HG02763 (cell line): Measurements from ENCODE around the gene EPS15.
"Not testable (repeated sequence)": the region's sequence is repeated elsewhere in the genome, so short reads cannot be mapped to it uniquely, and the experiment has no call there.

Experiments used
- ATAC-seq: cut with Tn5 transposase; IDR thresholded peaks from one replicate; pipeline ENCODE4 v1.9.1; 2021; ENCODE audit warnings: mild to moderate bottlenecking, moderate library complexity; ENCODE audit not compliant: unreplicated experiment

Gene EPS15

GRCh38 chr1:51474832-51475620, 44.0 kb downstream of the EPS15 start:
- not testable (repeated sequence) for ATAC-seq

GRCh38 chr1:51473331-51474115, 45.5 kb downstream of the EPS15 start:
- ATAC-seq = no peak

GRCh38 chr1:51472359-51472758, 46.7 kb downstream of the EPS15 start:
- ATAC-seq = no peak

GRCh38 chr1:51469518-51469917, 49.5 kb downstream of the EPS15 start:
- ATAC-seq = no peak

GRCh38 chr1:51464828-51465227, 54.2 kb downstream of the EPS15 start:
- no peak for ATAC-seq

GRCh38 chr1:51463561-51463960, 55.5 kb downstream of the EPS15 start:
- no peak for ATAC-seq

GRCh38 chr1:51462289-51462688, 56.8 kb downstream of the EPS15 start:
- not testable (repeated sequence) for ATAC-seq

- ATAC-seq = no peak
These were observed 64.5 kb downstream of the EPS15 start for GRCh38 chr1:51454554-51454953.

GRCh38 chr1:51453010-51453409, 66.1 kb downstream of the EPS15 start:
- ATAC-seq = no peak

- ATAC-seq = not testable (repeated sequence)
These were observed 70.1 kb downstream of the EPS15 start for GRCh38 chr1:51448844-51449454.

GRCh38 chr1:51445351-51446090, 73.5 kb downstream of the EPS15 start:
- no peak for ATAC-seq

- ATAC-seq = no peak
These were observed 74.4 kb downstream of the EPS15 start for GRCh38 chr1:51444534-51445192.

- no peak for ATAC-seq
These were observed 75.0 kb downstream of the EPS15 start for GRCh38 chr1:51444096-51444495.

GRCh38 chr1:51443555-51443954, 75.5 kb downstream of the EPS15 start:
- ATAC-seq = no peak

- ATAC-seq = no peak
These were observed 76.5 kb downstream of the EPS15 start for GRCh38 chr1:51442616-51443015.

- no peak for ATAC-seq
These were observed 76.9 kb downstream of the EPS15 start for GRCh38 chr1:51442198-51442597.

- ATAC-seq = no peak
These were observed 79.2 kb downstream of the EPS15 start for GRCh38 chr1:51439895-51440294.

GRCh38 chr1:51439053-51439452, 80.0 kb downstream of the EPS15 start:
- ATAC-seq = no peak

GRCh38 chr1:51437391-51437790, 81.7 kb downstream of the EPS15 start:
- not testable (repeated sequence) for ATAC-seq

- no peak for ATAC-seq
These were observed 83.2 kb downstream of the EPS15 start for GRCh38 chr1:51435878-51436277.
